SK-N-SH treated with all-trans-retinoic acid at 6 μM for 48 hours (cell line): Measurements from ENCODE around the gene DENND5A.

ENCODE experiments used
- ARNTL ChIP-seq: fragments of 450-650 bp; formaldehyde crosslinking; IDR thresholded peaks from 2 replicates; pipeline ENCODE4 v1.5.0; 2020; ENCODE audit warnings: low read depth, mild to moderate bottlenecking, moderate library complexity, borderline replicate concordance
- BACH2 ChIP-seq: fragments of 250-450 bp; sonication (Bioruptor Pico); IDR thresholded peaks from 2 replicates; pipeline ENCODE4 v1.9.0; 2021; ENCODE audit warnings: mild to moderate bottlenecking, borderline replicate concordance
- CREB5 ChIP-seq: fragments of 250-450 bp; sonication (Bioruptor Pico); IDR thresholded peaks from 2 replicates; pipeline ENCODE4 v1.5.1; 2020; ENCODE audit warnings: low read depth, mild to moderate bottlenecking, moderate library complexity
- GLIS3 ChIP-seq: fragments of 250-450 bp; sonication (Bioruptor Pico); IDR thresholded peaks from 2 replicates; pipeline ENCODE4 v1.5.0; 2020; ENCODE audit warnings: mild to moderate bottlenecking, moderate library complexity
- PATZ1 ChIP-seq: fragments of 250-450 bp; sonication (Bioruptor Pico); IDR thresholded peaks from 2 replicates; pipeline ENCODE4 v1.8.0; 2020; ENCODE audit warnings: mild to moderate bottlenecking, moderate library complexity, borderline replicate concordance
- POU6F1 ChIP-seq: fragments of 250-450 bp; sonication (Bioruptor Pico); IDR thresholded peaks from 2 replicates; pipeline ENCODE4 v1.8.0; 2021; ENCODE audit warnings: low read depth, mild to moderate bottlenecking, moderate library complexity, borderline replicate concordance
- PPARA ChIP-seq: fragments of 250-450 bp; sonication (Bioruptor Pico); IDR thresholded peaks from 2 replicates; pipeline ENCODE4 v1.5.0; 2020; ENCODE audit warnings: mild to moderate bottlenecking, borderline replicate concordance
- RARB ChIP-seq: fragments of 250-450 bp; sonication (Bioruptor Pico); IDR thresholded peaks from 2 replicates; pipeline ENCODE4 v1.8.0; 2021; ENCODE audit warnings: mild to moderate bottlenecking, moderate library complexity
- TCF4 ChIP-seq: fragments of 250-450 bp; sonication (Bioruptor Pico); IDR thresholded peaks from 2 replicates; pipeline ENCODE4 v1.8.0; 2021; ENCODE audit warnings: mild to moderate bottlenecking, moderate library complexity, borderline replicate concordance
- TSHZ2 ChIP-seq: fragments of 250-450 bp; sonication (Bioruptor Pico); IDR thresholded peaks from 2 replicates; pipeline ENCODE4 v1.5.0; 2020; ENCODE audit warnings: mild to moderate bottlenecking, moderate library complexity
- ZFP3 ChIP-seq: fragments of 250-450 bp; sonication (Bioruptor Pico); IDR thresholded peaks from 2 replicates; pipeline ENCODE4 v1.5.0; 2020; ENCODE audit warnings: mild to moderate bottlenecking, moderate library complexity
- ZFP30 ChIP-seq: fragments of 450-650 bp; formaldehyde crosslinking; IDR thresholded peaks from 2 replicates; pipeline ENCODE4 v1.5.0; 2022; ENCODE audit warnings: mild to moderate bottlenecking, moderate library complexity
- ZNF565 ChIP-seq: fragments of 450-650 bp; formaldehyde crosslinking; conservative IDR thresholded peaks from 2 replicates; pipeline ENCODE4 v1.5.0; 2020; ENCODE audit warnings: low read depth, mild to moderate bottlenecking, moderate library complexity
- ZNF70 ChIP-seq: fragments of 450-650 bp; formaldehyde crosslinking; IDR thresholded peaks from 2 replicates; pipeline ENCODE4 v1.5.0; 2020; ENCODE audit warnings: mild to moderate bottlenecking, moderate library complexity

DNA sequence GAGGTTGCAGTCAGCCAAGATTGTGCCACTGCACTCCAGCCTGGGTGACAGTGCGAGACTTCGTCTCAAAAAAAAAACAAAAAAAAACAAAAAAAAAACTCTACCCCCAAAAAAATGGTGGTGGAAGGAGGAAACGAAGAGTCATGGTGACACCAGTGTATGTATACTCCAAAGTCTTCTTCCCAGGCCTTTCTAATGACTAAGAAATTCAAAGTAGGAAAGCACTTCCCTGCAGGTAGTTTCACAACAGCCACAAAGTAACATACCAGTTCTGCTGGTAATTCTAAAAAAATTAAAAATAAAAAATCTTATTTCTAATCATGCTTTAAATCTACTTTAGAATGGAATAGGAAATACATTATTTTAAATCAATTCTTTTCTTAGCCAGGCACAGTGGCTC lies 72.6 kb downstream of the DENND5A start:
- TF ChIP-seq ZNF70 (CRISPR knock-in tag) (no peak), ARNTL (CRISPR knock-in tag) (no peak), ZFP30 (CRISPR knock-in tag) (no peak), TSHZ2 (CRISPR knock-in tag) (no peak), CREB5 (CRISPR knock-in tag) (no peak), ZNF565 (CRISPR knock-in tag) (no peak), TCF4 (no peak), PATZ1 (CRISPR knock-in tag) (no peak), ZFP3 (CRISPR knock-in tag) (no peak), PPARA (CRISPR knock-in tag) (no peak), GLIS3 (CRISPR knock-in tag) (no peak), BACH2 (CRISPR knock-in tag) (no peak), POU6F1 (CRISPR knock-in tag) (no peak), RARB (CRISPR knock-in tag) (no peak)
